Esophagus (tissue), 2 donors: ENCODE data around the gene TAB2. TPM values are rescaled to one million over a fixed set of nuclear protein-coding genes. Genes with fewer than 3 reads are reported as not detected.

ENCODE experiments used
- H3K27ac ChIP-seq, 2 donors: one replicate each; pipeline ENCODE4 v1.5.1; 2013; ENCODE audit warnings: low read depth in 2 of 2, mild to moderate bottlenecking in 2 of 2, inconsistent platforms in 1 of 2, low read length in 1 of 2, moderate library complexity in 1 of 2
- H3K27me3 ChIP-seq, 2 donors: one replicate each; pipeline ENCODE4 v1.6.1; 2013; ENCODE audit warnings: low read length in 2 of 2, control low read depth in 1 of 2, mild to moderate bottlenecking in 1 of 2; ENCODE audit not compliant: insufficient read depth in 2 of 2, control insufficient read depth in 1 of 2
- H3K36me3 ChIP-seq, 2 donors: one replicate each; pipeline ENCODE4 v1.6.1; 2013; ENCODE audit warnings: low read length in 1 of 2; ENCODE audit not compliant: control insufficient read depth in 2 of 2, insufficient read depth in 2 of 2
- H3K4me1 ChIP-seq, 2 donors: one replicate each; pipeline ENCODE4 v1.6.1; 2013; ENCODE audit warnings: low read length in 1 of 2; ENCODE audit not compliant: control insufficient read depth in 2 of 2, insufficient read depth in 2 of 2
- H3K4me3 ChIP-seq, 2 donors: one replicate each; pipeline ENCODE4 v1.5.1; 2013; ENCODE audit warnings: low read length in 2 of 2, mild to moderate bottlenecking in 2 of 2, low read depth in 1 of 2, moderate library complexity in 1 of 2
- H3K9me3 ChIP-seq, 2 donors: one replicate each; pipeline ENCODE4 v1.6.1; 2013; ENCODE audit warnings: mild to moderate bottlenecking in 2 of 2, low read depth in 1 of 2, low read length in 1 of 2, moderate library complexity in 1 of 2; ENCODE audit not compliant: control insufficient read depth in 2 of 2, insufficient read depth in 1 of 2
- WGBS, 2 donors: extraction: QIAGEN DNeasy Blood & Tissue Kit; methylation state at CpG; one replicate each; pipeline ENCODE4 v1.1.7; 2013; 5-methylcytosine and 5-hydroxymethylcytosine counted together
- polyA plus RNA-seq, 2 donors: library from polyadenylated mRNA; stranded (reverse); fragments of 200-250 nt; gene quantifications; one replicate each; pipeline ENCODE4 v1.2.3, GENCODE V29; 2013
- donor health status: healthy with polysubstance abuse.
- donor health status: Bipolar disorder and iron deficiency.

Gene TAB2
- polyA plus RNA-seq, 2 donors: 18.5 to 18.6 TPM

DNA sequence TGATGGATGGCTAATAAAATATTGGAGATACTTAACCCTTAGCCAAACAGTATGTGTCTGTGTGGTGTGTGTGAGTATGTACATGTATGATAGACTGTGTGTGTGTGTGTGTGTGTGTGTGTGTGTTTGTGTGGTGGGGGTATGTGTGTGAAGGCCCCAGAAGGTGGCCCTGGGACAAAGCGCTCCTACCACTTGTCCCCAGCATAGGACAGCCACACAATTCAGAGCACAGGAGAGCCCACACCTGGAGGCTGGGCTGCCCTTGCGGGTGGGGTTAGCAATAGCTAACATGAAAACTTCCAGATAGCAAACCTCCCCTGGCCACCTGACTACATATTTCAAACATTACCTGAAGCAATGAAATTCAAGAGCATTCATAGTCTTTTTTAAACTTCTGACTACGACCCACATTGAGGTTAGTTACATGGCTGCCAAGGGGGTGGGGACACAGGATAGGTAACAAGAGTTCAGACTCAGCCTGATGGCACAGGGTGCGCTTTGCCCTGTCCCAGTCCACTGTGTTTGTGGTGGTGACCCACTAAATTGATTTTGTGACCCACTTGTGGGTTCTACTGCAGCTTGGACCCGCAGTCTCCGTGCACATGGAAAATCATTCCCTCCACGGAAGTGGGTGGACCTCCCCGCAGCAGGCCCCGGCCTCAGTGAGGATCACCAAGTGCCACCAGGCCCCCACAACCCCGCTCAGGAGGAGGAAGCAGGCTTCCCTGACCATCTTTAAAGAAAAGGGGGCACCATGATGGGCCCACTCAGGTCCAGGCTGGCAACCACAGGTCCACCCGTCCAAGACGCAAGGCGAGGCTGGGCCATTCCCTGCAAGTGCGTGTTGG lies 132.5 kb downstream of the TAB2 start:
- Histone ChIP-seq H3K4me1 (peaks cover 4 to 19% of the 10 kb centered on the region in 2 donors), H3K27ac (no peak overlapping the region), H3K36me3 (no peaks in the 10 kb centered on the region), H3K9me3 (no peaks in the 10 kb centered on the region), H3K4me3 (peak overlapping the region; percentile 32 to 35), H3K27me3 (no peaks in the 10 kb centered on the region)
- 80 to 87% methylated on average over 14 of the region's 14 CpGs for WGBS, 2 donors

DNA sequence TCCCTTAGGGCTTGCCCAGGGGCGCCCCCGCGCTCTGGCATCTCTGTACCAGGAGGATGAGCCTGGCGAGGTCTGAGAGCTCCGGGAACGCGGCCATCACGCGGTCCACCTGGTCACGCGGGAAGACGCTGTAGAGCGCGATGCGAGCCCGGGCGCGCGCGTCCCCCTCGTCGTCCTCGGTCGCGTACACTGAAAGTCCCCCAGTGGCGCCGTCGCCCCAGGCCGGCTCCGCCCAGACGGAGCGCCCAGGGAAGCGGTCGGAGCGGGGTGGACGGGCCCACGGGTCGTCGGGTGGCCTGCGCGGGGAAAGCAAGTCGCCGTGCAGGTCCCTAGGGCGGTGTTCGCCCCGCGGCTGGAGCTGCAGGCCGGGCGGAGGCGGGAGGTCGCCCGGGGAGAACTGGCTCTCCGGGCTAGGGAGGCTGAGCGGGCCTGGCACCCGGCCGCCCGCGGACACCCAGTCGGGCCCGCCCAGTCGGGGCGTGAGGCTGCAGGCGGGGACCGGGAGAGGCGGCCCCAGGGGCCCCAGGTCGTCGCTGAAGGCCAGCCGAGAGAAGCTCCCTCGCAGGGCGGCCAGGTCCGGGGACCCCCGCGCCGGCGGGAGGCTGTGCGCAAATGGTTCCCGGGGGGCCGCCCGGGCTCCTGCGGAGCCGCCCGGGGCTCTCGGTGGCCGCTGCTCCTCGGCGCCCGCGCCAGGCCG lies 133.3 kb downstream of the TAB2 start:
- H3K36me3 ChIP-seq: no peaks in the 10 kb centered on the region
- no peaks in the 10 kb centered on the region for H3K27me3 ChIP-seq
- H3K4me3 ChIP-seq: peak overlapping the region; percentile 32 to 35
- H3K9me3 ChIP-seq: no peaks in the 10 kb centered on the region
- peaks cover 4 to 19% of the 10 kb centered on the region in 2 donors for H3K4me1 ChIP-seq
- H3K27ac ChIP-seq: no peak overlapping the region
- 12 to 16% methylated on average over 54 to 89 of the region's 89 CpGs for WGBS, 2 donors

DNA sequence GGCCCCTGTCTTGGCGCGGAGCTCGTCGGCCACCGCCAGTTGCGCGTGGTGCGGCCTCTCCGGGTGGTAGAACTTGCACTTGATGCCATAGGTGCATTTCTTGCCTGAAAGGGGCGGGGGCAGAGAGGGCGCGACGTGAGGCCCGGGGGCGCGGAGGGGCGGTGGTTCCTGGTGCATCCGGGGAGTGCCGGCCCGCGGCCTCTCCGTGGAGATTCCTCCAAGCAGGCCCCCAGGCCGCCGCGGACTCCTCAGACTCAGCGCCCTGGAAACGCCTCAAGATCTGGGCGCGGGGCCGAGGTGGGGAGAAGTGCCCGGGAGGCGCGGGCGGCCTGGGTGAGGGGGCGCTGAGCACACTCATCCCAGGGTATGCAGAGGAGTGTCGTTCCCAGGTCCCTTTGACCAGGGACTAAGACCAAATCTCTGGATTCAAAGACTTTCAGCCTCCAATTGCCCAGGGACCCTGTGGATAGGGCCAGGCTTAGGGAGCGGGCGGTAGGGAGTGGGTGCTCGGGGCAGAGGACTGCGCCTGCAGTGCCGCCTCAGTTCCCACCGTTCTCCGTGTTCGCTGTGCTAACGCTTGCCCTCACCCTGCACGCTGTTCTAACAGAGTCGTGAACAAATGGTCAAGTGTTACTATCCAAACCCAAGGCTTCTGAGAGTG lies 134.0 kb downstream of the TAB2 start:
- no peaks in the 10 kb centered on the region for H3K27me3 ChIP-seq
- H3K9me3 ChIP-seq: no peaks in the 10 kb centered on the region
- peaks cover 4 to 19% of the 10 kb centered on the region in 2 donors for H3K4me1 ChIP-seq
- peak overlapping the region; percentile 32 to 35 for H3K4me3 ChIP-seq
- 35 to 48% methylated on average over 42 to 47 of the region's 47 CpGs for WGBS, 2 donors
- H3K36me3 ChIP-seq: no peaks in the 10 kb centered on the region
- H3K27ac ChIP-seq: no peak overlapping the region

DNA sequence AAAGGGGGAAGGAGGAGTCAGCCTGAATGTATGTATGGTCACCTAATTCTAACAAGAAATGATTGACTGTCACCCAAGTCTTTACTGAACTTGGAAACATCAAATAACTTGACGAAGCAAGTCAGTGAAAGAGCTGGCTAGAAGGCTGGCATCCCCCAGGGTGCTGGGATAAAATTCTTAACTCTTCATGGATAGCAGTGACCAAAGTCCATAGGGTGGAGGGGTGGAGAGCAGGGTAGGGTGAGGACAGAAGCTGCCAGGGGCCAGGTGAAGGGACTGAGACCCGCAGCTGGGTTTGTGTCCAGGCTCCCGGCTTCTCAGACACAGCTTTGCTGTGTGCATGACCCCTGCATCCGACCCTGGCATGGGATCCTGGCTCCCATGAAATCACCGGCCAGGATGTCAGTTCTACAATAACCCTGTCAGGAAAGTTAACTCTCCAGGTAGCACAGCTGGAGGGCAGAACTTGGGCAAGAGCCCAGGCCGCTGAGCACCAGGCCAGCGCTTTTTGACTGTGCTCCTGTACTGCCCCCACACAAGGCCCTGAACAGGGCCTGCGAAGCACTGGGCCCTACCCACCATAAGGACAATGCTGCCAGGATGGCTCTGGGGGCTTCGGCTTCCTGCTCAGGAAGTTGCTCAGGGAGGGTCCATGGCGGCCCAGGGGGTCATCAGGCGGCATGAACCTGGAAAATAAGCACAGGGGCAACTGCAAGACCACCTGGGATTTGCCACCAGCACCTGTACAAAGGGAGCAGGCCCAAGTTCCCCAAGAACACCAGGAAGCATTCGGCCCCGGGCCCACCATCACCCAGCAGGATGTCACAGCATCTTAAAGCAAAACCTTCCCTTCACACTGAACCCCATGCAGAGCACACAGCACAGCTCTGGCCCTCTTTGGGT lies 134.8 kb downstream of the TAB2 start:
- Histone ChIP-seq H3K36me3 (no peaks in the 10 kb centered on the region), H3K27ac (no peak overlapping the region), H3K27me3 (no peaks in the 10 kb centered on the region), H3K4me3 (no peak overlapping the region), H3K9me3 (peaks cover 0 to 3% of the 10 kb centered on the region in 2 donors), H3K4me1 (peaks cover 4 to 19% of the 10 kb centered on the region in 2 donors)
- 90% methylated on average over 13 of the region's 13 CpGs for WGBS, 2 donors

DNA sequence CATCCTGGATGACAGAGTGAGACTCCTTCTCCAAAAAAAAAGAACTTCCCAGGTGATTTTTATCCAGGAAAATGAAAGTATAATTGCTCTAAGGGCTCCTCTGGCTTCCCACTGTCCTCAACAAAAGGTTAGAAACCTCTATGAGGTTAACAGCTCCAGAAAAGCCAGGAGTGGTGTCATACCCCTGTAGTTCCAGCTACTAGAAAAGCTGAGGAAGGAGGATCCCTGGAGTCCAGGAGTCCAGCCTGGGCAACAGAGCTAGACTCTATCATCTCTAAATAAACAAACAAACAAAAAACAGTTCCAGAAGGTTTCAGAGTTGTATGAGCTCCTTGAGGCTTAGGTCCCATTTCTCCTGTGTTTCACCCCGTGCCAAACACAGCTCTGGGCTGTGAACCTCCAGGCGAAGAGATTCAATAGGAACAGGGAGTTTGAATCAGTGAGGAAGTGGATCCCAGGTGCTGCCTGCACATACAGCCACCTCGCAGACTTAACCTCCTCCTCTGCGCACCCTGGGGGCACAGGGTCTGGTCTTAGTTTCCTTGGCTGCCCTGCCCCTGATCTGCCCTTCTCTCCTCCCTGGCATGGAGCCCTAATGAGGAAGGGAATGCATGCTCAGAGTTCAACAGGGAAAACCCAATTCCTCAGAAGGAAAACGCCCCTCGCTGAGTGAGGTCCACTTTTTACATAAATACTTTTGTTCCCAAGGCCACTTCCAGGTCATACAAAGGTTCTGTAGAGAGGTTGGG lies 136.3 kb downstream of the TAB2 start:
- 67 to 68% methylated on average over 6 of the region's 6 CpGs for WGBS, 2 donors
- peak overlapping the region in 1 of 2 donors; percentile 34 for H3K27ac ChIP-seq
- H3K9me3 ChIP-seq: peaks cover 0 to 3% of the 10 kb centered on the region in 2 donors
- peaks cover 4 to 19% of the 10 kb centered on the region in 2 donors for H3K4me1 ChIP-seq
- H3K27me3 ChIP-seq: no peaks in the 10 kb centered on the region
- no peak overlapping the region for H3K4me3 ChIP-seq
- H3K36me3 ChIP-seq: no peaks in the 10 kb centered on the region

DNA sequence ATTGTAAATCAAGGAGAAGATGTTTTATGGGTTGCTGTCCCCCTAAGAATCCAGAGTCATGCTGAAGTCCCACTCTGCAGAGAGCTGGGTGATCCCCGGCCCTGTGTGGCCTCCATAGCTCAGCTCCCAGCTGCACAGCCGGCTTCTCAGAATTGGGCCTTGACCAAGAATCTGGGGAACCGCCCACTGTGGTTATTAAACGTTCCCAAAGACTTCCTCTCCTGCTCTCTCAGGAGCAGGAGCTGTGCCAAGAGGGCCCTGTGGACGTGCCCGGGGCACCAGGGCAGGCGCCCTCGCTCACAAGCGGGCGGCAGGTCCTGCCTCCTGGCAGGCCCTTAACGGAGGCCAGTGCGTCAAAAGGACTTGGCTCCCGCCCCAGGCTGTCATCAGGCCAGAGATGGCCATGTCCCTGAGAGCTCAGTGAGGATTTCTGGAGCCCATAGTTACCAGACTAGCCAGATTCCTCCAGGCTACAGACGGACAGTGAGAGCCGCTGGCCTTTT lies 136.9 kb downstream of the TAB2 start:
- H3K27ac ChIP-seq: peak overlapping the region; percentile 34
- H3K36me3 ChIP-seq: no peaks in the 10 kb centered on the region
- peaks cover 4 to 19% of the 10 kb centered on the region in 2 donors for H3K4me1 ChIP-seq
- no peak overlapping the region for H3K4me3 ChIP-seq
- H3K27me3 ChIP-seq: no peaks in the 10 kb centered on the region
- WGBS, 2 donors: 12 to 14% methylated on average over 15 of the region's 15 CpGs
- peaks cover 0 to 3% of the 10 kb centered on the region in 2 donors for H3K9me3 ChIP-seq

DNA sequence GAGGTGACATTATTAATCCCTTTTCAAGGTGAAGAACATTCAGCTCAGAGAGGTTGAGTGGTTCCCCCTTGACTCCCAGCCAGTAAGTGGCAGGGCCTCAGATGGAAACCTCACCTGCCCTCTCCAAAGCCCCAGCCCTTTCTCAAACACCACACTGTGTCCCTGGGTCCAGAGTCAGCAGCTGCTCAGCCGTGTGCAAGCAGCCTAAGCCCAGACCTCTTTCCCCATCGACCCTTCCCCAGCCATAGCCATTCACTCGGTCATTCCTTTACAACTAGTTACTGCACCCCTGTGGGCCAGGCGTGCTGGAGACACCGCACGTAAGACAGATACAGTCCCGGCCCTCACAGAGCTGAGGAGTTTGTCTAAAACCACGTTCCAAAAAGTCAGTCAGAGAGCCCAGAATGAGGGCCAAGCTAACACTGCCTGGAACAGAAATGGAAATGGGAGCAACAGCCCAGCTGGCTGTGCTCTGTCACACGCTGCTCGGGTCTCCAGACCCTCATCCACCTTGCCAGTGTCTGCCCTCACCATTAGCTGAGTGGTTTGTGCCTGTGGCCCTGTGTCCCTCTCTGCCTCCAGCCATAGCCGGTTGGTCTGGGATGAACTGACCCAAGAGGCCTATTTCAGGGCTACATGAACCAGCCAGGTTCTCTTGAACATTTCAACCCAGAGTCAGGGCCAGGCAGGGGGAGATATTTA lies 137.7 kb downstream of the TAB2 start:
- Histone ChIP-seq H3K4me3 (no peak overlapping the region), H3K27me3 (no peaks in the 10 kb centered on the region), H3K9me3 (peaks cover 0 to 3% of the 10 kb centered on the region in 2 donors), H3K4me1 (peaks cover 4 to 19% of the 10 kb centered on the region in 2 donors), H3K36me3 (no peaks in the 10 kb centered on the region), H3K27ac (peak overlapping the region in 1 of 2 donors; percentile 33)
- WGBS, 2 donors: 76 to 78% methylated on average over 11 of the region's 11 CpGs
